ENCODE data around the gene RBP5.

DNA sequence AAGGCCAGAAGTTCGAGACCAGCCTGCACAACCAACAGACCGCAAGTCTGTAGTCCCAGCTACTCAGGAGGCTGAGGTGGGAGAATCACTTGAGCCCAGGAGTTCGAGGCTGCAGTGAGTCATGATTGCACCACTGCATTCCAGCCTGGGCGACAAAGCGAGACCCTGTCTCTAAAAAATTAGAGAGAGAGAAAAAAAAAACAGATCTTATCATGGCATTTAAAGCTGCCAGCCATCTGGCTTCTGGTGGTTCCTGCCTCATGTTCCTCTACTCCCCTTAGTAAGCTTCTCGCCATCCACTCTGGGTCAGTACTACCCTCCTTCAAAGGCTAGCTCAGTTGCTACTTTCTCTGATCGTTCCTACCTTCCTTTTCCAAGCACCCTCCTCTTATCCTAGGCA is 17.5 kb upstream of the RBP5 start:
- TF ChIP-seq TAF1 (IDR thresholded peaks at IDR 0.05; ENCODE audit: low read depth) (no peak), RAD21 (IDR thresholded peaks at IDR 0.05; ENCODE audit: low read depth) (no peak), ZBTB7A (IDR thresholded peaks at IDR 0.05; ENCODE audit: low read depth) (no peak), CEBPB (IDR thresholded peaks at IDR 0.05) (no peak), EP300 (IDR thresholded peaks at IDR 0.05; ENCODE audit: borderline replicate concordance) (no peak)
- TF ChIP-seq, protein P1, sequence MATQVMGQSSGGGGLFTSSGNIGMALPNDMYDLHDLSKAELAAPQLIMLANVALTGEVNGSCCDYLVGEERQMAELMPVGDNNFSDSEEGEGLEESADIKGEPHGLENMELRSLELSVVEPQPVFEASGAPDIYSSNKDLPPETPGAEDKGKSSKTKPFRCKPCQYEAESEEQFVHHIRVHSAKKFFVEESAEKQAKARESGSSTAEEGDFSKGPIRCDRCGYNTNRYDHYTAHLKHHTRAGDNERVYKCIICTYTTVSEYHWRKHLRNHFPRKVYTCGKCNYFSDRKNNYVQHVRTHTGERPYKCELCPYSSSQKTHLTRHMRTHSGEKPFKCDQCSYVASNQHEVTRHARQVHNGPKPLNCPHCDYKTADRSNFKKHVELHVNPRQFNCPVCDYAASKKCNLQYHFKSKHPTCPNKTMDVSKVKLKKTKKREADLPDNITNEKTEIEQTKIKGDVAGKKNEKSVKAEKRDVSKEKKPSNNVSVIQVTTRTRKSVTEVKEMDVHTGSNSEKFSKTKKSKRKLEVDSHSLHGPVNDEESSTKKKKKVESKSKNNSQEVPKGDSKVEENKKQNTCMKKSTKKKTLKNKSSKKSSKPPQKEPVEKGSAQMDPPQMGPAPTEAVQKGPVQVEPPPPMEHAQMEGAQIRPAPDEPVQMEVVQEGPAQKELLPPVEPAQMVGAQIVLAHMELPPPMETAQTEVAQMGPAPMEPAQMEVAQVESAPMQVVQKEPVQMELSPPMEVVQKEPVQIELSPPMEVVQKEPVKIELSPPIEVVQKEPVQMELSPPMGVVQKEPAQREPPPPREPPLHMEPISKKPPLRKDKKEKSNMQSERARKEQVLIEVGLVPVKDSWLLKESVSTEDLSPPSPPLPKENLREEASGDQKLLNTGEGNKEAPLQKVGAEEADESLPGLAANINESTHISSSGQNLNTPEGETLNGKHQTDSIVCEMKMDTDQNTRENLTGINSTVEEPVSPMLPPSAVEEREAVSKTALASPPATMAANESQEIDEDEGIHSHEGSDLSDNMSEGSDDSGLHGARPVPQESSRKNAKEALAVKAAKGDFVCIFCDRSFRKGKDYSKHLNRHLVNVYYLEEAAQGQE (IDR thresholded peaks at IDR 0.05; ENCODE audit: low read depth), result no peak

Data from Ishikawa (cell line).